Measurements from ENCODE around the gene CNGA4. TPM values are rescaled to one million over a fixed set of nuclear protein-coding genes. Genes with fewer than 3 reads are reported as not detected.

Gene CNGA4
- total RNA-seq: not detected

DNA sequence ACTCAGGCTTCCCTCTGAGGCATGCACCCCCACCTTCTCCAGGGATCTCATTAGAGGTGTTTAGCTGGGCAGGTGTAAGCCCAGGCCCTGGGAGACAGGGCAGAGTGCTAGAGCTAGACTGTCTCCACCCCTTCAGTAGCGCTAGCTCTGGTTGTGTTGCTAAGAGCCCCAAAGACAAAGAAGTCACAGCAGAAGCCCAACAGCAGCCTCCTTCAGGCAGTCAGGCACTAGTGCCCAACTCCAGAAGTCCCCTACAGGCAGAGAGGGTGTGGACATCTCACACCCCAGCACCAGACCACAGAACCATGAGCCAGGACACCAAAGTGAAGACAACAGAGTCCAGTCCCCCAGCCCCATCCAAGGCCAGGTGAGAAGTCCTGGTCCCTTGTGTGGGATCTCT, at the start of gene CNGA4:
TSS of gene CNGA4 (plus strand) at position 188 of the 400 bp plus-strand sequence. CDS start at position 306, 118 bp downstream.
- Mint-ChIP-seq H3K27me3 (peaks cover 12% of the 10 kb centered on the region), H3K4me1 (ENCODE audit: low read depth) (peaks cover 8% of the 10 kb centered on the region), H3K36me3 (no peaks in the 10 kb centered on the region), H3K4me3 (no peak within 1 kb of the TSS), H3K9me3 (no peaks in the 10 kb centered on the region), H3K27ac (no peak within 1 kb of the TSS)
- intact Hi-C loops (cut with micrococcal nuclease): loop anchor here (5.0 to 10.0 kb wide), 4 partner anchors 373 to 1634 kb away; partner anchors contain the start of genes TAF10, TRIM22, TRIM5 and TRIM68
- no peak for DNase-seq
- POLR2A ChIA-PET: no interaction called here
- CTCF ChIA-PET: interaction anchor here (0.6 to 4.8 kb wide), 3 partner anchors 12 to 124 kb away, joined by 3 to 35 read pairs (median 12); no protein-coding TSS in a partner anchor

GRCh38 chr11:6191742-6192141, 47.1 kb upstream of the CNGA4 start:
- Mint-ChIP-seq H3K27ac (no peak overlapping the region), H3K27me3 (no peaks in the 10 kb centered on the region), H3K9me3 (no peaks in the 10 kb centered on the region), H3K4me3 (no peak overlapping the region), H3K4me1 (ENCODE audit: low read depth) (peaks cover 5% of the 10 kb centered on the region), H3K36me3 (no peaks in the 10 kb centered on the region)
- intact Hi-C loops (cut with micrococcal nuclease): no loop called here
- POLR2A ChIA-PET: no interaction called here
- CTCF ChIA-PET: no interaction called here
- no peak for DNase-seq

GRCh38 chr11:6194065-6194581, 44.8 kb upstream of the CNGA4 start:
- POLR2A ChIA-PET: no interaction called here
- no peaks in the 10 kb centered on the region for H3K27me3 Mint-ChIP-seq
- H3K27ac Mint-ChIP-seq: no peak overlapping the region
- intact Hi-C loops (cut with micrococcal nuclease): no loop called here
- no peaks in the 10 kb centered on the region for H3K36me3 Mint-ChIP-seq
- H3K4me3 Mint-ChIP-seq: no peak overlapping the region
- H3K4me1 Mint-ChIP-seq (ENCODE audit: low read depth): peaks cover 5% of the 10 kb centered on the region
- no peaks in the 10 kb centered on the region for H3K9me3 Mint-ChIP-seq
- CTCF ChIA-PET: no interaction called here
- no peak for DNase-seq

- Mint-ChIP-seq H3K4me3 (no peak overlapping the region), H3K4me1 (ENCODE audit: low read depth) (peaks cover 12% of the 10 kb centered on the region), H3K9me3 (no peaks in the 10 kb centered on the region), H3K27me3 (no peaks in the 10 kb centered on the region), H3K27ac (no peak overlapping the region), H3K36me3 (no peaks in the 10 kb centered on the region)
- POLR2A ChIA-PET: no interaction called here
- CTCF ChIA-PET: no interaction called here
- no peak for DNase-seq
- intact Hi-C loops (cut with micrococcal nuclease): no loop called here
Measured at GRCh38 chr11:6196396-6196795, 42.5 kb upstream of the CNGA4 start.

DNA sequence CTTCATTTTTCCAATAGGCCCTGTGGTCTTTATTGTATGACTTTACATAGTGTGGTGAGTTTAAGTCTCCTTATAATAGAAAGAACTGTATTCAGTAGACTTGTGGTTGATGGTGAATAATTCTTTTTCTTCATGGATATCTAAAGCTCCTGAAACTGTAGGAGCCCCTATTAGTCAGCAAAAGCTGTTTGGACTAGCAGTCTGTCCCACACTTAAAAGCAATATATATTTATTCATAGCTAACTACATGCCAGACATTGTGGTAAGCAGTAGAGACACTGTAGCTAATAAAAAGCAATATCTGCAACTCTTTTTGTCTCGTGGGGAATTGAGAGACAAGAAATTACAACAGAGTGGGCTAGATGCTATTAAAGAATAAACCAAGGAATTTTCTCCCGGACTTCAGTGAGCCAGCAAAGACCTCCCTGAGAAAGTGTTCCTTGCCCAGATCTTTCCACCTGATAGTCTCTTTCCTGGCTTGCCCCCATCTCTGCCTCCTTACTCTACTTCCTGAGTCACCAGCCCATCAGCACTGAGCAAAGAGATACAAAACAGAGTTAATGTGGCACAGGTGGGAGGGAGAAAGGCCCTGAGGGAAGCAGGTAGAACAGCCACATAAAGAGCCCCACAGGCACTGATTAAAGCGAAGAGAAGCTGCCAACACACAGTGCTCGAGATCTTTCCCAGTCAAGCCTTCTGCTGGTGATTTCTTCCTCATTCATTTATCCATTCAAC, 41.3 kb upstream of the CNGA4 start:
- no peak overlapping the region for H3K4me3 Mint-ChIP-seq
- H3K27ac Mint-ChIP-seq: no peak overlapping the region
- POLR2A ChIA-PET: no interaction called here
- H3K36me3 Mint-ChIP-seq: no peaks in the 10 kb centered on the region
- H3K4me1 Mint-ChIP-seq (ENCODE audit: low read depth): peaks cover 20% of the 10 kb centered on the region
- DNase-seq: no peak
- intact Hi-C loops (cut with micrococcal nuclease): no loop called here
- H3K9me3 Mint-ChIP-seq: no peaks in the 10 kb centered on the region
- CTCF ChIA-PET: no interaction called here
- H3K27me3 Mint-ChIP-seq: no peaks in the 10 kb centered on the region

DNA sequence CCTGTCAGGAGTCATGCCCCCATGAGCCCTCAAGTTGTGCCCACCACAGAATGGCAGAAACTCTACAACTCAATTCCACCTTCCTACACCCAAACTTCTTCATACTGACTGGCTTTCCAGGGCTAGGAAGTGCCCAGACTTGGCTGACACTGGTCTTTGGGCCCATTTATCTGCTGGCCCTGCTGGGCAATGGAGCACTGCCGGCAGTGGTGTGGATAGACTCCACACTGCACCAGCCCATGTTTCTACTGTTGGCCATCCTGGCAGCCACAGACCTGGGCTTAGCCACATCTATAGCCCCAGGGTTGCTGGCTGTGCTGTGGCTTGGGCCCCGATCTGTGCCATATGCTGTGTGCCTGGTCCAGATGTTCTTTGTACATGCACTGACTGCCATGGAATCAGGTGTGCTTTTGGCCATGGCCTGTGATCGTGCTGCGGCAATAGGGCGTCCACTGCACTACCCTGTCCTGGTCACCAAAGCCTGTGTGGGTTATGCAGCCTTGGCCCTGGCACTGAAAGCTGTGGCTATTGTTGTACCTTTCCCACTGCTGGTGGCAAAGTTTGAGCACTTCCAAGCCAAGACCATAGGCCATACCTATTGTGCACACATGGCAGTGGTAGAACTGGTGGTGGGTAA, 39.6 kb upstream of the CNGA4 start, which contains the start of gene OR52W1:
TSS of gene OR52W1 (plus strand) at position 51 of the 637 bp plus-strand sequence. CDS start at position 51, 0 bp downstream.
- Mint-ChIP-seq H3K27me3 (no peaks in the 10 kb centered on the region), H3K27ac (no peak within 1 kb of the TSS), H3K36me3 (no peaks in the 10 kb centered on the region), H3K4me3 (no peak within 1 kb of the TSS), H3K4me1 (ENCODE audit: low read depth) (peaks cover 35% of the 10 kb centered on the region), H3K9me3 (no peaks in the 10 kb centered on the region)
- no peak for DNase-seq
- intact Hi-C loops (cut with micrococcal nuclease): no loop called here
- CTCF ChIA-PET: no interaction called here
- POLR2A ChIA-PET: no interaction called here

GRCh38 chr11:6200975-6201374, 37.9 kb upstream of the CNGA4 start:
- CTCF ChIA-PET: no interaction called here
- no peak for DNase-seq
- H3K36me3 Mint-ChIP-seq: no peaks in the 10 kb centered on the region
- H3K4me1 Mint-ChIP-seq (ENCODE audit: low read depth): peaks cover 39% of the 10 kb centered on the region
- H3K9me3 Mint-ChIP-seq: no peaks in the 10 kb centered on the region
- H3K27ac Mint-ChIP-seq: peak overlapping the region; percentile 18
- no peaks in the 10 kb centered on the region for H3K27me3 Mint-ChIP-seq
- intact Hi-C loops (cut with micrococcal nuclease): no loop called here
- H3K4me3 Mint-ChIP-seq: no peak overlapping the region
- POLR2A ChIA-PET: interaction anchor here (1.2 kb wide), 1 partner anchor 119 kb away, joined by 3 read pairs; no protein-coding TSS in a partner anchor

DNA sequence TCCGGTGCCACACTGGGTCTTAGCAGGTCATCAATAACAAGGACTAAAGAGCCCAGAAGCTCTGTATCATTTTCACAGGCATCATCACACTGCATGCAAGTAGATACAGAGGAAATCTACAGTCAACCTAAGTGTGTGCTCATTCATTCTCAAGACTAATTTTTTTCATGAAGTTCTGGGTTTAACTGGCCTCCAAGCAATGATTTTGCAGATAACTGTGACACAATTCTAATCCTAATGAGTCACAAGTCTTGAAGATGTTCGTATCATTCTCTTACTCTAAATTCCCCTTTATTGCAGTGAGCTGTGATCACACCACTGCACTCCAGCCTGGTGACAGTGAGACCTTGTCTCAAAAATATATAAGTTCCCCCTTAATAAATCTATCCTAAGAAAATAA, 37.4 kb upstream of the CNGA4 start:
- Mint-ChIP-seq H3K27ac (peak overlapping the region; percentile 18), H3K4me1 (ENCODE audit: low read depth) (peaks cover 36% of the 10 kb centered on the region), H3K4me3 (no peak overlapping the region), H3K36me3 (no peaks in the 10 kb centered on the region), H3K9me3 (no peaks in the 10 kb centered on the region), H3K27me3 (no peaks in the 10 kb centered on the region)
- DNase-seq: no peak
- CTCF ChIA-PET: interaction anchor here (0.7 to 0.8 kb wide), 2 partner anchors 150 to 162 kb away, joined by 3 read pairs; no protein-coding TSS in a partner anchor
- intact Hi-C loops (cut with micrococcal nuclease): no loop called here
- POLR2A ChIA-PET: interaction anchor here (1.2 kb wide), 1 partner anchor 118 kb away, joined by 3 read pairs; no protein-coding TSS in a partner anchor

- Mint-ChIP-seq H3K4me3 (no peak overlapping the region), H3K4me1 (ENCODE audit: low read depth) (peaks cover 34% of the 10 kb centered on the region), H3K36me3 (no peaks in the 10 kb centered on the region), H3K9me3 (no peaks in the 10 kb centered on the region), H3K27ac (no peak overlapping the region), H3K27me3 (no peaks in the 10 kb centered on the region)
- no peak for DNase-seq
- ChIA-PET CTCF (interaction anchor here (0.7 to 0.8 kb wide), 2 partner anchors 150 to 161 kb away, joined by 3 read pairs; no protein-coding TSS in a partner anchor), POLR2A (interaction anchor here (1.2 kb wide), 1 partner anchor 118 kb away, joined by 3 read pairs; no protein-coding TSS in a partner anchor)
- intact Hi-C loops (cut with micrococcal nuclease): loop anchor here (2.0 kb wide), 1 partner anchor 151 kb away; no protein-coding TSS in a partner anchor
Measured at GRCh38 chr11:6202041-6202440, 36.8 kb upstream of the CNGA4 start.

GRCh38 chr11:6203327-6203726, 35.6 kb upstream of the CNGA4 start:
- CTCF ChIA-PET: no interaction called here
- intact Hi-C loops (cut with micrococcal nuclease): loop anchor here (2.0 kb wide), 1 partner anchor 149 kb away; no protein-coding TSS in a partner anchor
- no peaks in the 10 kb centered on the region for H3K9me3 Mint-ChIP-seq
- no peaks in the 10 kb centered on the region for H3K36me3 Mint-ChIP-seq
- peak; percentile 18 for DNase-seq
- H3K4me3 Mint-ChIP-seq: no peak overlapping the region
- H3K27ac Mint-ChIP-seq: no peak overlapping the region
- no peaks in the 10 kb centered on the region for H3K27me3 Mint-ChIP-seq
- POLR2A ChIA-PET: no interaction called here
- H3K4me1 Mint-ChIP-seq (ENCODE audit: low read depth): peaks cover 34% of the 10 kb centered on the region

DNA sequence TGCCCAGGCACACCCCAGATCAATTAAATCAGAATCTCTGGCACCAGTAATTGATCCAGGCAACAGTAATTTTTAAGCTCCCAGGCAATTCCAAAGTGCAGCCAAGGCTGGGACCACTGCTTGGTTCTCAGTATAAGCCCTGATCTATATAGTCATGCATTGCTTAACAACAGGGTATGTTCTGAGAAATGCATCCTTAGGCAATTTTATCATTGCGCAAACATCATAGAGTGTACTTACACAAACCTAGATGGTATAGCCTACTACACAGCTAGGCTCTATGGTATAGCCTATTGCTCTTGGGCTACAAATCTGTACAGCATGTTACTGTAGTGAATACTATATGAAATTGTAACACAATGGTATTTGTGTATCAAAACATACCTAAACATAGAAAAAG, 34.2 kb upstream of the CNGA4 start:
- ChIA-PET POLR2A (no interaction called here), CTCF (interaction anchor here (1.8 kb wide), 1 partner anchor 149 kb away, joined by 7 read pairs; no protein-coding TSS in a partner anchor)
- peaks cover 34% of the 10 kb centered on the region for H3K4me1 Mint-ChIP-seq (ENCODE audit: low read depth)
- intact Hi-C loops (cut with micrococcal nuclease): no loop called here
- H3K27ac Mint-ChIP-seq: no peak overlapping the region
- no peaks in the 10 kb centered on the region for H3K27me3 Mint-ChIP-seq
- peaks cover 3% of the 10 kb centered on the region for H3K36me3 Mint-ChIP-seq
- H3K9me3 Mint-ChIP-seq: no peaks in the 10 kb centered on the region
- H3K4me3 Mint-ChIP-seq: no peak overlapping the region
- no peak for DNase-seq

- Mint-ChIP-seq H3K36me3 (peaks cover 4% of the 10 kb centered on the region), H3K4me3 (no peak within 1 kb of the TSS), H3K27me3 (no peaks in the 10 kb centered on the region), H3K9me3 (no peaks in the 10 kb centered on the region), H3K4me1 (ENCODE audit: low read depth) (peaks cover 34% of the 10 kb centered on the region), H3K27ac (no peak within 1 kb of the TSS)
- CTCF ChIA-PET: interaction anchor here (1.8 kb wide), 1 partner anchor 148 kb away, joined by 7 read pairs; no protein-coding TSS in a partner anchor
- DNase-seq: no peak
- POLR2A ChIA-PET: no interaction called here
- intact Hi-C loops (cut with micrococcal nuclease): no loop called here
Measured at GRCh38 chr11:6205366-6205765, 33.5 kb upstream of the CNGA4 start, which contains the start of gene C11orf42. Gene C11orf42 (plus strand): TSS chr11:6205557. CDS start chr11:6205616, 59 bp downstream.
